ENCODE data around the gene MEA1. TPM values are rescaled to one million over a fixed set of nuclear protein-coding genes. Genes with fewer than 3 reads are reported as not detected.

MEA1 gene
- total RNA-seq = 59.2 and 66.3 TPM in 2 replicates

GRCh38 chr6:43013843-43014433 is at the start of gene MEA1, which contains the start of gene KLHDC3:
Gene MEA1, minus strand, starts transcription at chr6:43013946. Its CDS starts 133 bp downstream, at chr6:43013813.
Gene KLHDC3, plus strand, starts transcription at chr6:43014249. Its CDS starts 2,944 bp downstream, at chr6:43017193.

GRCh38 chr6:43059168-43060033 is 45.7 kb upstream of the MEA1 start, which contains the start of the genes KLC4 and MRPL2:
Gene KLC4, plus strand, starts transcription at chr6:43059631. Its CDS starts 1,705 bp downstream, at chr6:43061336.
Gene MRPL2, minus strand, starts transcription at chr6:43059434. Its CDS starts 53 bp downstream, at chr6:43059381.

GRCh38 chr6:43053545-43054205 is 39.9 kb upstream of the MEA1 start, which contains the start of gene CUL7:
Gene CUL7, minus strand, starts transcription at chr6:43053851. Its CDS starts 1,063 bp downstream, at chr6:43052788.

GRCh38 chr6:43021270-43022047 is 7.7 kb upstream of the MEA1 start, which contains the start of gene RRP36:
Gene RRP36, plus strand, starts transcription at chr6:43021623. Its CDS starts 32 bp downstream, at chr6:43021655.

GRCh38 chr6:42984001-42984923 is 29.5 kb downstream of the MEA1 start, which contains the start of gene PPP2R5D:
Gene PPP2R5D, plus strand, starts transcription at chr6:42984570. Its CDS starts 108 bp downstream, at chr6:42984678.

GRCh38 chr6:42978839-42979522 is 34.8 kb downstream of the MEA1 start, which contains the start of gene PEX6:
Gene PEX6, minus strand, starts transcription at chr6:42979181. Its CDS starts 31 bp downstream, at chr6:42979150.

Other genes starting within 250 kb of the MEA1 start
- gene BICRAL, start 231.9 kb downstream of the MEA1 start, total RNA-seq = 3.5 and 3.7 TPM in 2 replicates
- gene RPL7L1, start 134.3 kb downstream of the MEA1 start, total RNA-seq = 86.3 and 91.4 TPM in 2 replicates
- not detected in 2 replicates for gene PTCRA, start 97.9 kb downstream of the MEA1 start, total RNA-seq
- gene CNPY3, start 84.5 kb downstream of the MEA1 start, total RNA-seq = 21.9 and 33.7 TPM in 2 replicates
- gene GNMT, start 53.2 kb downstream of the MEA1 start, total RNA-seq = not detected in 2 replicates
- 23.5 and 53.9 TPM in 2 replicates for gene PEX6, start 34.8 kb downstream of the MEA1 start, total RNA-seq
- gene PPP2R5D, start 29.4 kb downstream of the MEA1 start, total RNA-seq = 29.6 and 31.5 TPM in 2 replicates
- gene KLHDC3, start 303 bp upstream of the MEA1 start, total RNA-seq = 64.4 and 86.1 TPM in 2 replicates
- gene RRP36, start 7.7 kb upstream of the MEA1 start, total RNA-seq = 76.1 and 80.2 TPM in 2 replicates
- 44.5 and 49.3 TPM in 2 replicates for gene CUL7, start 39.9 kb upstream of the MEA1 start, total RNA-seq
- gene MRPL2, start 45.5 kb upstream of the MEA1 start, total RNA-seq = 16.5 and 18.1 TPM in 2 replicates
- 15.5 and 18.7 TPM in 2 replicates for gene KLC4, start 45.7 kb upstream of the MEA1 start, total RNA-seq
- 141 and 147 TPM in 2 replicates for gene PTK7, start 62.4 kb upstream of the MEA1 start, total RNA-seq
- gene SRF, start 157.3 kb upstream of the MEA1 start, total RNA-seq = 13.8 and 18.7 TPM in 2 replicates
- 18.5 and 27.7 TPM in 2 replicates for gene CUL9, start 168.2 kb upstream of the MEA1 start, total RNA-seq
- gene DNPH1, start 215.5 kb upstream of the MEA1 start, total RNA-seq = 45.9 and 54.5 TPM in 2 replicates
- gene TTBK1, start 229.5 kb upstream of the MEA1 start, total RNA-seq = not detected in 2 replicates